Measurements from ENCODE around the gene SERPINB6.

GRCh38 chr6:2980465-2980855, 9.1 kb upstream of the SERPINB6 start:
- TF ChIP-seq CTCF (conservative IDR thresholded peaks at IDR 0.05; ENCODE audit: low read length) = no peak
- TF ChIP-seq EZH2phosphoT487 (IDR thresholded peaks at IDR 0.05; ENCODE audit: borderline replicate concordance, low read depth, low read length) = no peak

Data from OCI-LY7 (cell line).